Measurements from ENCODE around the gene GGT1. TPM values are rescaled to one million over a fixed set of nuclear protein-coding genes. Genes with fewer than 3 reads are reported as not detected.
A peak's percentile ranks its signal among the peaks of the same experiment; 100 is the strongest.
"Not testable (repeated sequence)": the region's sequence is repeated elsewhere in the genome, so short reads cannot be mapped to it uniquely, and the experiment has no call there.

GGT1 gene
- total and polyA plus RNA-seq, 2 experiments from 2014 or later = 6.6 to 7.4 TPM

- H3K9me3 Mint-ChIP-seq; H3K36me3 Mint-ChIP-seq (ENCODE audit: low read depth): not testable (repeated sequence)
Measured at GRCh38 chr22:24649371-24649770, 46.4 kb downstream of the GGT1 start.

GRCh38 chr22:24650884-24651283 lies 47.9 kb downstream of the GGT1 start:
- H3K27ac Mint-ChIP-seq; H3K9me2 ChIP-seq (ENCODE audit: insufficient read depth); H3K4me3 ChIP-seq; H3K27ac ChIP-seq (ENCODE audit: low read depth); H3K36me3 ChIP-seq (ENCODE audit: insufficient read depth); H3K4me1 Mint-ChIP-seq; H2AFZ ChIP-seq; H3K79me2 ChIP-seq (replicated peaks; ENCODE audit: insufficient read depth); H4K20me1 ChIP-seq (replicated peaks; ENCODE audit: insufficient read depth); H3K4me1 ChIP-seq (ENCODE audit: insufficient read depth); H3K36me3 Mint-ChIP-seq (ENCODE audit: low read depth); H3K4me2 ChIP-seq; H3K27me3 ChIP-seq (ENCODE audit: insufficient read depth); H3K4me3 Mint-ChIP-seq; H3K27me3 Mint-ChIP-seq (ENCODE audit: insufficient read depth, low read depth, poor library complexity); H3F3A ChIP-seq (replicated peaks; ENCODE audit: low read depth); ATAC-seq; H3K9me3 Mint-ChIP-seq; DNase-seq (ENCODE audit: low spot score): not testable (repeated sequence)
- peak in 1 of 2 experiments; percentile 41; a peak in 3 of 4 replicates for TF ChIP-seq CTCF (conservative IDR thresholded peaks at IDR 0.05; ENCODE audit: low read depth in 2 of 2)

More at GRCh38 chr22:24649371-24649770, 46.4 kb downstream of the GGT1 start:
- H3F3A ChIP-seq (replicated peaks; ENCODE audit: low read depth); H3K36me3 ChIP-seq (ENCODE audit: insufficient read depth); H3K4me3 Mint-ChIP-seq; H3K4me3 ChIP-seq; DNase-seq (ENCODE audit: low spot score); H4K20me1 ChIP-seq (replicated peaks; ENCODE audit: insufficient read depth); H3K27ac Mint-ChIP-seq; H2AFZ ChIP-seq; H3K27me3 Mint-ChIP-seq (ENCODE audit: insufficient read depth, low read depth, poor library complexity); H3K9me2 ChIP-seq (ENCODE audit: insufficient read depth); H3K4me2 ChIP-seq; ATAC-seq; H3K27ac ChIP-seq (ENCODE audit: low read depth); H3K4me1 Mint-ChIP-seq; H3K4me1 ChIP-seq (ENCODE audit: insufficient read depth); H3K79me2 ChIP-seq (replicated peaks; ENCODE audit: insufficient read depth); H3K27me3 ChIP-seq (ENCODE audit: insufficient read depth): not testable (repeated sequence)

- H3K79me2 ChIP-seq (replicated peaks; ENCODE audit: insufficient read depth); ATAC-seq; H3K36me3 ChIP-seq (ENCODE audit: insufficient read depth); H3K9me2 ChIP-seq (ENCODE audit: insufficient read depth); H3K4me1 ChIP-seq (ENCODE audit: insufficient read depth); H3K4me1 Mint-ChIP-seq; H3K4me3 Mint-ChIP-seq; H3F3A ChIP-seq (replicated peaks; ENCODE audit: low read depth); H3K27ac ChIP-seq (ENCODE audit: low read depth); H3K36me3 Mint-ChIP-seq (ENCODE audit: low read depth); H4K20me1 ChIP-seq (replicated peaks; ENCODE audit: insufficient read depth); H3K4me2 ChIP-seq; H3K27ac Mint-ChIP-seq; H3K9me3 Mint-ChIP-seq; H3K27me3 ChIP-seq (ENCODE audit: insufficient read depth); DNase-seq (ENCODE audit: low spot score); H3K27me3 Mint-ChIP-seq (ENCODE audit: insufficient read depth, low read depth, poor library complexity); H3K4me3 ChIP-seq: not testable (repeated sequence)
- 0 out of 2 replicates have a peak overlapping the region, but pooled peaks have one; percentile 65 for H2AFZ ChIP-seq
Measured at GRCh38 chr22:24665395-24665794, 62.4 kb downstream of the GGT1 start.

GRCh38 chr22:24667904-24668303 lies 64.9 kb downstream of the GGT1 start:
- H3K27ac Mint-ChIP-seq; H3K79me2 ChIP-seq (replicated peaks; ENCODE audit: insufficient read depth); H3K36me3 Mint-ChIP-seq (ENCODE audit: low read depth); H3K9me2 ChIP-seq (ENCODE audit: insufficient read depth); H3K4me3 Mint-ChIP-seq; H3K4me1 Mint-ChIP-seq; H3K27me3 Mint-ChIP-seq (ENCODE audit: insufficient read depth, low read depth, poor library complexity); H3K4me1 ChIP-seq (ENCODE audit: insufficient read depth); DNase-seq (ENCODE audit: low spot score); H3K36me3 ChIP-seq (ENCODE audit: insufficient read depth); H3F3A ChIP-seq (replicated peaks; ENCODE audit: low read depth); H3K4me2 ChIP-seq; H3K4me3 ChIP-seq; H4K20me1 ChIP-seq (replicated peaks; ENCODE audit: insufficient read depth); H3K27me3 ChIP-seq (ENCODE audit: insufficient read depth); H3K27ac ChIP-seq (ENCODE audit: low read depth); ATAC-seq; H3K9me3 Mint-ChIP-seq; H2AFZ ChIP-seq: not testable (repeated sequence)

- H4K20me1 ChIP-seq (replicated peaks; ENCODE audit: insufficient read depth); H3K27ac Mint-ChIP-seq; H3K9me3 Mint-ChIP-seq; H3K36me3 Mint-ChIP-seq (ENCODE audit: low read depth); H3K79me2 ChIP-seq (replicated peaks; ENCODE audit: insufficient read depth); H3K27ac ChIP-seq (ENCODE audit: low read depth); H3K4me2 ChIP-seq; H3K27me3 ChIP-seq (ENCODE audit: insufficient read depth); DNase-seq (ENCODE audit: low spot score); ATAC-seq; H3K4me3 Mint-ChIP-seq; H3K9me2 ChIP-seq (ENCODE audit: insufficient read depth); H2AFZ ChIP-seq; H3K4me3 ChIP-seq; H3K4me1 ChIP-seq (ENCODE audit: insufficient read depth); H3K36me3 ChIP-seq (ENCODE audit: insufficient read depth); H3K4me1 Mint-ChIP-seq; H3F3A ChIP-seq (replicated peaks; ENCODE audit: low read depth); H3K27me3 Mint-ChIP-seq (ENCODE audit: insufficient read depth, low read depth, poor library complexity): not testable (repeated sequence)
Measured at GRCh38 chr22:24672532-24672931, 69.5 kb downstream of the GGT1 start.
